ENCODE results near the gene ATP6V0C.
"Not testable (repeated sequence)": the region's sequence is repeated elsewhere in the genome, so short reads cannot be mapped to it uniquely, and the experiment has no call there.

DNA sequence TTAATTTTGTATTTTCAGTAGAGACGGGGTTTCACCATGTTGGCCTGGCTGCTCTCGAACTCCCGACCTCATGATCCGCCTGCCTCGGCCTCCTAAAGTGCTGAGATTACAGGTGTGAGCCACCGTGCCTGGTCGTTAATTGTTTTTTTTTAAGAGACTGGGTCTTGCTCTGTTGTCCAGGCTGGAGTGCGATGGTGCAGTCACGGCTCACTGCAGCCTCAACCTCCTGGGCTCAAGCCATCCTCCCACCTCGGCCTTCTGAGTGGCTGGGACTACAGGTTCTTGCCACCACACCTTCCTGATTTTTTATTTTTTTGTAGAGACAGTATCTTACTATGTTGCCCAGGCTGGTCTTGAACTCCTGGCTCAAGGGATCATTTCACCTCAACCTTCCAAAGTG lies 33.8 kb upstream of the ATP6V0C start:
- TF ChIP-seq CTCF (IDR thresholded peaks at IDR 0.05 in 4 of 5, conservative IDR thresholded peaks at IDR 0.05 in 1 of 5); POLR2A (IDR thresholded peaks at IDR 0.05): not testable (repeated sequence)

Measured in gastrocnemius medialis (tissue), 4 donors.